Measurements from ENCODE around the gene IFI27L1.

The IFI27L1 gene

GRCh38 chr14:94127330-94127729 is 46.2 kb downstream of the IFI27L1 start:
- Histone ChIP-seq H3K4me3 (ENCODE audit: low read length, poor library complexity, severe bottlenecking) (no peak overlapping the region), H4K20me1 (ENCODE audit: insufficient read depth, low read length, poor library complexity, severe bottlenecking) (no peaks in the 10 kb centered on the region), H3F3A (ENCODE audit: low read depth) (no peaks in the 10 kb centered on the region), H3K4me2 (ENCODE audit: low read depth, low read length, poor library complexity, severe bottlenecking) (no peak overlapping the region), H3K36me3 (ENCODE audit: insufficient read depth, low read length) (no peaks in the 10 kb centered on the region), H3K4me1 (ENCODE audit: insufficient read depth, low read length, poor library complexity, severe bottlenecking) (peaks cover 5% of the 10 kb centered on the region), H3K9me2 (replicated peaks; ENCODE audit: low read depth, low read length) (no peaks in the 10 kb centered on the region), H2AFZ (ENCODE audit: low read length) (no peak overlapping the region), H3K9ac (ENCODE audit: low read depth, low read length, poor library complexity, severe bottlenecking) (no peak overlapping the region), H3K9me3 (ENCODE audit: insufficient read depth, low read depth, low read length) (no peaks in the 10 kb centered on the region), H3K27me3 (ENCODE audit: insufficient read depth, low read length, poor library complexity, severe bottlenecking) (no peaks in the 10 kb centered on the region), H3K79me2 (ENCODE audit: insufficient read depth, low read length) (no peaks in the 10 kb centered on the region)
- TF ChIP-seq CTCF (conservative IDR thresholded peaks at IDR 0.05; ENCODE audit: low read length) (no peak), EZH2phosphoT487 (IDR thresholded peaks at IDR 0.05; ENCODE audit: borderline replicate concordance) (no peak)

- Histone ChIP-seq H3K79me2 (ENCODE audit: insufficient read depth, low read length) (no peaks in the 10 kb centered on the region), H3K9me3 (ENCODE audit: insufficient read depth, low read depth, low read length) (no peaks in the 10 kb centered on the region), H3K36me3 (ENCODE audit: insufficient read depth, low read length) (no peaks in the 10 kb centered on the region), H3K9ac (ENCODE audit: low read depth, low read length, poor library complexity, severe bottlenecking) (peak overlapping the region; percentile 65), H3K27me3 (ENCODE audit: insufficient read depth, low read length, poor library complexity, severe bottlenecking) (no peaks in the 10 kb centered on the region), H3K4me2 (ENCODE audit: low read depth, low read length, poor library complexity, severe bottlenecking) (peak overlapping the region; percentile 87), H3K4me3 (ENCODE audit: low read length, poor library complexity, severe bottlenecking) (peak overlapping the region; percentile 77), H4K20me1 (ENCODE audit: insufficient read depth, low read length, poor library complexity, severe bottlenecking) (no peaks in the 10 kb centered on the region), H2AFZ (ENCODE audit: low read length) (no peak overlapping the region), H3K9me2 (replicated peaks; ENCODE audit: low read depth, low read length) (no peaks in the 10 kb centered on the region), H3K4me1 (ENCODE audit: insufficient read depth, low read length, poor library complexity, severe bottlenecking) (peaks cover 5% of the 10 kb centered on the region), H3F3A (ENCODE audit: low read depth) (no peaks in the 10 kb centered on the region)
- TF ChIP-seq EZH2phosphoT487 (IDR thresholded peaks at IDR 0.05; ENCODE audit: borderline replicate concordance) (no peak), CTCF (conservative IDR thresholded peaks at IDR 0.05; ENCODE audit: low read length) (no peak)
Measured at GRCh38 chr14:94128216-94128839, 47.2 kb downstream of the IFI27L1 start.

DNA sequence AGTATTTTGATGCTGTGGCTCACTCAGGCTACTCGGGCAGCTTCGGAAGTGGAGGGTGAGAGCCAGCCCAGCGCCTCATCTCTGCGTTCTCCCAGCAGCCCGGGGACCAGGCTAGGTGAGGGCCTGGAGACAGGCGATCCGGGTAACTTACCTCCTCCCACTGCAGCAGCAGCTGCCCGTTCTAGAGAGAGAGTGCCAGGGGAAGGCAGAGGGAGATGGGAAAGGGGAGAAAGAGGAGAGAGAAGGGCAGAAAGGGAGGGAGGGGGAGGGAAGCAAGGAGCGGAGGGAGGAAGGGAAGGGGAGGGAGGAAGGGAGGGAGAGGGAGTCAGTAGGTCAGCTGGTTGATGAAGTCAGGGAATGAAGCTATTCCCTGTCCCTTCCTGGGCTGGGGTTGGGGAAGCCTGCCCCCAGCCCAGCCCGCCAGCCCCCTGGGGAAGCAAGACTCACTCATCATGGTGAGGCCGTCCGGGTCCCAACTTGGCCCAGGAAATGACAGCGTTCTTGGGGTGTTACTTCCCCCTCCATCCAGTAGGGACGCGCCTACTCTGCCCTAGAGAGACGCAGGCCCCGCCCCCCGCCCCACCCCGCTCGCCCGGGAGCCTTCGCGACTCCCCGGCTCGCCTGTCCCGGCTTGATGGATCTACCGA is 48.1 kb downstream of the IFI27L1 start, which contains the start of gene IFI27L2:
IFI27L2 (minus strand) TSS at position 494 of the 647 bp plus-strand sequence; CDS start at position 454, 40 bp downstream.
- Histone ChIP-seq H3K36me3 (ENCODE audit: insufficient read depth, low read length) (no peaks in the 10 kb centered on the region), H3K4me3 (ENCODE audit: low read length, poor library complexity, severe bottlenecking) (peak within 1 kb of the TSS; percentile 77), H2AFZ (ENCODE audit: low read length) (peak within 1 kb of the TSS; percentile 97), H3K9ac (ENCODE audit: low read depth, low read length, poor library complexity, severe bottlenecking) (peak within 1 kb of the TSS; percentile 65), H4K20me1 (ENCODE audit: insufficient read depth, low read length, poor library complexity, severe bottlenecking) (no peaks in the 10 kb centered on the region), H3K4me2 (ENCODE audit: low read depth, low read length, poor library complexity, severe bottlenecking) (peak within 1 kb of the TSS; percentile 87), H3K9me3 (ENCODE audit: insufficient read depth, low read depth, low read length) (no peaks in the 10 kb centered on the region), H3K9me2 (replicated peaks; ENCODE audit: low read depth, low read length) (no peaks in the 10 kb centered on the region), H3K27me3 (ENCODE audit: insufficient read depth, low read length, poor library complexity, severe bottlenecking) (no peaks in the 10 kb centered on the region), H3K4me1 (ENCODE audit: insufficient read depth, low read length, poor library complexity, severe bottlenecking) (peaks cover 5% of the 10 kb centered on the region), H3F3A (ENCODE audit: low read depth) (no peaks in the 10 kb centered on the region), H3K79me2 (ENCODE audit: insufficient read depth, low read length) (no peaks in the 10 kb centered on the region)
- TF ChIP-seq CTCF (conservative IDR thresholded peaks at IDR 0.05; ENCODE audit: low read length) (no peak; the same call in 1 of the 2 replicates), EZH2phosphoT487 (IDR thresholded peaks at IDR 0.05; ENCODE audit: borderline replicate concordance) (no peak)

Data from Loucy (cell line).